IMR-90 (cell line): ENCODE data around the gene TMC8. TPM values are rescaled to one million over a fixed set of nuclear protein-coding genes. Genes with fewer than 3 reads are reported as not detected.

ENCODE experiments used
- ATAC-seq: fragments of 200-7000 bp; cut with Tn5 transposase; 2 replicates; pipeline ENCODE4 v1.9.1; 2020; ENCODE audit warnings: low read depth, mild to moderate bottlenecking, moderate library complexity
- BruUV-seq: library from RNA; stranded (reverse); fragments of 400-500 nt; replicated peaks from 2 replicates; lab custom pipeline; 2021; lab: Mats Ljungman, UMichigan
- CTCF ChIA-PET: fragments of 300-600 bp; formaldehyde crosslinking; extraction: SDS; loops from one replicate; lab custom pipeline; 2021; ENCODE audit warnings: antibody characterized with exemption; lab: Yijun Ruan, JAX
- POLR2A ChIA-PET: fragments of 300-600 bp; sonication (Branson Sonifier 250); formaldehyde crosslinking; loops from one replicate; lab custom pipeline; 2022; ENCODE audit warnings: antibody characterized with exemption; ENCODE audit not compliant: unreplicated experiment; lab: Charles Lee
- DNase-seq: peaks from one replicate; pipeline ENCODE4 v3.0.0; 2013
- H2AFZ ChIP-seq: replicated peaks from 2 replicates; pipeline ENCODE3; 2013; ENCODE audit warnings: low read length, mild to moderate bottlenecking; ENCODE audit not compliant: poor library complexity
- H2AK5ac ChIP-seq: 2 replicates; pipeline ENCODE4 v1.6.1; 2013; ENCODE audit warnings: low read depth, low read length, inconsistent platforms
- H2AK9ac ChIP-seq: replicated peaks from 2 replicates; pipeline ENCODE3; 2013; ENCODE audit warnings: mild to moderate bottlenecking, low read depth, low read length, moderate library complexity; ENCODE audit not compliant: poor library complexity
- H2BK120ac ChIP-seq: 2 replicates; pipeline ENCODE4 v1.6.1; 2013; ENCODE audit warnings: low read depth, low read length, inconsistent platforms
- H2BK15ac ChIP-seq: 3 replicates; pipeline ENCODE4 v1.6.1; 2013; ENCODE audit warnings: low read depth, low read length, inconsistent platforms
- H2BK20ac ChIP-seq: 2 replicates; pipeline ENCODE4 v1.6.1; 2013; ENCODE audit warnings: low read depth, mild to moderate bottlenecking, inconsistent platforms, low read length, moderate library complexity
- H2BK5ac ChIP-seq: 2 replicates; pipeline ENCODE4 v1.6.1; 2013; ENCODE audit warnings: mild to moderate bottlenecking, low read depth, low read length, inconsistent platforms; ENCODE audit not compliant: poor library complexity, severe bottlenecking
- H3K14ac ChIP-seq: replicated peaks from 2 replicates; pipeline ENCODE4 v1.6.1; 2013; ENCODE audit warnings: low read depth, low read length, inconsistent platforms
- H3K18ac ChIP-seq: 2 replicates; pipeline ENCODE4 v1.6.1; 2013; ENCODE audit warnings: low read depth, low read length, control low read depth
- H3K23ac ChIP-seq: 2 replicates; pipeline ENCODE4 v1.6.1; 2013; ENCODE audit warnings: low read depth, low read length, inconsistent platforms
- H3K27ac ChIP-seq: 2 replicates; pipeline ENCODE4 v1.5.1; 2013; ENCODE audit warnings: mild to moderate bottlenecking, control low read depth, low read length; ENCODE audit not compliant: insufficient read depth
- H3K27me3 ChIP-seq: 2 replicates; pipeline ENCODE4 v1.6.1; 2013; ENCODE audit warnings: low read length; ENCODE audit not compliant: control insufficient read depth, insufficient read depth
- H3K36me3 ChIP-seq: 2 replicates; pipeline ENCODE4 v1.6.1; 2013; ENCODE audit warnings: low read length, mixed read lengths; ENCODE audit not compliant: control insufficient read depth, insufficient read depth
- H3K4ac ChIP-seq: 2 replicates; pipeline ENCODE4 v1.6.1; 2013; ENCODE audit warnings: low read depth, low read length, inconsistent platforms
- H3K4me1 ChIP-seq: 2 replicates; pipeline ENCODE4 v1.6.1; 2013; ENCODE audit warnings: low read length, mixed read lengths; ENCODE audit not compliant: control insufficient read depth, insufficient read depth
- H3K4me2 ChIP-seq: 2 replicates; pipeline ENCODE4 v1.6.1; 2013; ENCODE audit warnings: low read depth, mild to moderate bottlenecking, control low read depth, low read length, moderate library complexity
- H3K4me3 ChIP-seq: 2 replicates; pipeline ENCODE4 v1.5.1; 2013; ENCODE audit warnings: low read depth, mild to moderate bottlenecking, control low read depth, low read length, moderate library complexity; ENCODE audit not compliant: insufficient read depth
- H3K56ac ChIP-seq: 2 replicates; pipeline ENCODE4 v1.6.1; 2013; ENCODE audit warnings: low read length, inconsistent platforms; ENCODE audit not compliant: insufficient read depth; ENCODE audit errors: extremely low read depth
- H3K79me1 ChIP-seq, 2 experiments: 2 replicates each; pipeline ENCODE4 v1.6.1; 2013; ENCODE audit warnings: low read length in 2 of 2, inconsistent platforms in 1 of 2, low read depth in 1 of 2
- H3K9ac ChIP-seq: 2 replicates; pipeline ENCODE4 v1.6.1; 2013; ENCODE audit warnings: low read depth, low read length, control low read depth
- H3K9me1 ChIP-seq: 2 replicates; pipeline ENCODE4 v1.6.1; 2013; ENCODE audit warnings: low read length, inconsistent platforms; ENCODE audit not compliant: insufficient read depth
- H3K9me3 ChIP-seq: 2 replicates; pipeline ENCODE4 v1.6.1; 2013; ENCODE audit warnings: low read length; ENCODE audit not compliant: control insufficient read depth, insufficient read depth
- H4K20me1 ChIP-seq: 2 replicates; pipeline ENCODE4 v1.6.1; 2013; ENCODE audit warnings: low read length, inconsistent platforms; ENCODE audit not compliant: insufficient read depth
- H4K5ac ChIP-seq: 2 replicates; pipeline ENCODE4 v1.6.1; 2013; ENCODE audit warnings: mild to moderate bottlenecking, low read depth, low read length, control low read depth
- H4K8ac ChIP-seq, 2 experiments: 2 replicates each; pipeline ENCODE4 v1.6.1; 2013; ENCODE audit warnings: low read depth in 2 of 2, low read length in 2 of 2, control low read depth in 1 of 2, inconsistent platforms in 1 of 2
- H4K91ac ChIP-seq: 2 replicates; pipeline ENCODE4 v1.6.1; 2013; ENCODE audit warnings: low read depth, low read length, inconsistent platforms; ENCODE audit not compliant: insufficient read depth
- CEBPB ChIP-seq: IDR thresholded peaks from 2 replicates; pipeline ENCODE4 v1.6.1; 2012; ENCODE audit warnings: low read depth, low read length, improper control_type of control experiment
- ELK1 ChIP-seq: fragments of 150-350 bp; IDR thresholded peaks from 2 replicates; pipeline ENCODE4 v1.6.1; 2016; ENCODE audit warnings: low read depth, mild to moderate bottlenecking, low read length, moderate library complexity, borderline replicate concordance
- MAFK ChIP-seq: IDR thresholded peaks from 2 replicates; pipeline ENCODE4 v1.6.1; 2012; ENCODE audit warnings: low read depth, low read length, improper control_type of control experiment
- MAZ ChIP-seq: IDR thresholded peaks from 2 replicates; pipeline ENCODE4 v1.6.1; 2012; ENCODE audit warnings: low read depth, mild to moderate bottlenecking, low read length, improper control_type of control experiment, moderate library complexity, borderline replicate concordance
- SMC3 ChIP-seq: fragments of 150-350 bp; IDR thresholded peaks from 2 replicates; pipeline ENCODE4 v1.6.1; 2016; ENCODE audit warnings: low read depth, mild to moderate bottlenecking, antibody characterized with exemption, low read length, moderate library complexity
- USF2 ChIP-seq: fragments of 150-350 bp; IDR thresholded peaks from 2 replicates; pipeline ENCODE4 v1.6.1; 2017; ENCODE audit warnings: mild to moderate bottlenecking, antibody characterized with exemption, low read length, low read depth
- WGBS, 2 experiments: methylation state at CpG; one replicate each; pipeline versions ENCODE4 v1.1.5 to v1.1.7; 2013; ENCODE audit warnings: missing lambda C conversion rate in 2 of 2; ENCODE audit not compliant: insufficient read length in 1 of 2; ENCODE audit errors: extremely low coverage in 2 of 2; 5-methylcytosine and 5-hydroxymethylcytosine counted together
- dilution Hi-C: fragments of 300-500 bp; cut with HindIII; formaldehyde crosslinking; loops from one replicate; pipeline ENCODE4 v1.14.3; 2018; ENCODE audit warnings: low sequenced_read_pairs; ENCODE audit not compliant: unreplicated experiment
- in situ Hi-C: fragments of 300-500 bp; cut with MboI; formaldehyde crosslinking; loops from 3 replicates; pipeline ENCODE4 v1.14.3; 2019; ENCODE audit warnings: low sequenced_read_pairs, inconsistent platforms, mixed read lengths
- intact Hi-C: fragments of 100-400 bp; cut with micrococcal nuclease; formaldehyde crosslinking; loops from 2 replicates; pipeline ENCODE4 v1.10.0; 2022
- polyA plus RNA-seq, 3 experiments: library from polyadenylated mRNA; depleted of rRNA; stranded (reverse); fragments of >200 nt; gene quantifications; 2 replicates each; pipeline ENCODE4 v1.2.3, GENCODE V29; 2012; ENCODE audit warnings: low replicate concordance in 1 of 3
- total RNA-seq: library from RNA; depleted of rRNA; stranded (reverse); fragments of >200 nt; gene quantifications from 2 replicates; pipeline ENCODE4 v1.2.3, GENCODE V29; 2012

TMC8 gene
- total and polyA plus RNA-seq, 2 of the 4 experiments (the other 2 are of a cell fraction): not detected

GRCh38 chr17:78122931-78123249 lies 7.7 kb upstream of the TMC8 start:
- no peak overlapping the region for H2BK15ac ChIP-seq
- H3K4me3 ChIP-seq: no peak overlapping the region
- no peak for DNase-seq
- peaks cover 16% of the 10 kb centered on the region for H3K27me3 ChIP-seq
- TF ChIP-seq SMC3 (no peak), MAZ (no peak), MAFK (no peak), CEBPB (no peak), USF2 (no peak), ELK1 (no peak)
- H3K9me1 ChIP-seq: no peaks in the 10 kb centered on the region
- no peak overlapping the region for H2AFZ ChIP-seq
- no peak overlapping the region for H4K91ac ChIP-seq
- H2AK9ac ChIP-seq: no peak overlapping the region
- no peak overlapping the region for H3K14ac ChIP-seq
- no peak overlapping the region for H2BK20ac ChIP-seq
- H3K4me1 ChIP-seq: no peaks in the 10 kb centered on the region
- H2BK120ac ChIP-seq: no peak overlapping the region
- POLR2A ChIA-PET: no interaction called here
- H2BK5ac ChIP-seq: no peak overlapping the region
- no peak overlapping the region for H3K18ac ChIP-seq
- H3K79me1 ChIP-seq: no peaks in the 10 kb centered on the region
- dilution Hi-C loops (no loop called here), intact Hi-C loops (no loop called here), in situ Hi-C loops (no loop called here)
- H3K9me3 ChIP-seq: no peaks in the 10 kb centered on the region
- WGBS, 2 experiments: 100% methylated on average over 1 of the region's 4 CpGs; no CpG with 5 or more reads in 1 of the 2 experiments
- CTCF ChIA-PET: interaction anchor here (0.9 kb wide), 1 partner anchor 54 kb away, joined by 3 read pairs; no protein-coding TSS in a partner anchor
- no peak overlapping the region for H3K23ac ChIP-seq
- H4K20me1 ChIP-seq: no peaks in the 10 kb centered on the region; the same call in 1 of the 2 replicates
- H3K4me2 ChIP-seq: no peak overlapping the region
- BruUV-seq: no TSS peak
- H4K8ac ChIP-seq: no peak overlapping the region
- ATAC-seq: no peak
- no peak overlapping the region for H3K4ac ChIP-seq
- H3K56ac ChIP-seq: no peak overlapping the region
- no peaks in the 10 kb centered on the region for H3K36me3 ChIP-seq
- H4K5ac ChIP-seq: no peak overlapping the region
- H3K27ac ChIP-seq: no peak overlapping the region
- H3K9ac ChIP-seq: no peak overlapping the region
- no peak overlapping the region for H2AK5ac ChIP-seq
